PC-3 (cell line): ENCODE data around the gene TREML4. TPM values are rescaled to one million over a fixed set of nuclear protein-coding genes. Genes with fewer than 3 reads are reported as not detected.

ENCODE experiments used
- ATAC-seq: fragments of 200-7000 bp; cut with Tn5 transposase; 2 replicates; pipeline ENCODE4 v1.9.1; 2020; ENCODE audit warnings: mild to moderate bottlenecking, moderate library complexity
- BruUV-seq: library from RNA; stranded (reverse); fragments of 400-500 nt; replicated peaks from 2 replicates; lab custom pipeline; 2021; lab: Mats Ljungman, UMichigan
- CTCF ChIA-PET: fragments of 300-600 bp; sonication (Branson Sonifier 250); formaldehyde crosslinking; loops from one replicate; lab custom pipeline; 2022; ENCODE audit warnings: antibody characterized with exemption; lab: Charles Lee
- POLR2A ChIA-PET: fragments of 300-600 bp; sonication (Branson Sonifier 250); formaldehyde crosslinking; loops from one replicate; lab custom pipeline; 2022; ENCODE audit warnings: antibody characterized with exemption; ENCODE audit not compliant: unreplicated experiment; lab: Charles Lee
- DNase-seq: peaks from one replicate; pipeline ENCODE4 v3.0.0-alpha.2; 2015
- H2AFZ ChIP-seq: fragments of 300-600 bp; sonication (generic); 2 replicates; pipeline ENCODE4 v1.6.0; 2016; ENCODE audit warnings: antibody characterized with exemption, low read length
- H3F3A ChIP-seq: fragments of 300-600 bp; sonication (generic); one replicate; pipeline ENCODE4 v1.6.0; 2017; ENCODE audit warnings: antibody characterized with exemption, low read length, control low read depth, mild to moderate bottlenecking; ENCODE audit not compliant: unreplicated experiment
- H3K27ac ChIP-seq: fragments of 300-600 bp; sonication (generic); 2 replicates; pipeline ENCODE4 v1.5.1; 2016; ENCODE audit warnings: mild to moderate bottlenecking, low read length
- H3K27me3 ChIP-seq: fragments of 300-600 bp; sonication (generic); 2 replicates; pipeline ENCODE4 v1.6.1; 2016; ENCODE audit warnings: low read length, mixed read lengths
- H3K36me3 ChIP-seq: fragments of 300-600 bp; sonication (generic); 2 replicates; pipeline ENCODE4 v1.6.1; 2016; ENCODE audit warnings: low read depth, mixed run types, low read length, mixed read lengths
- H3K4me1 ChIP-seq: fragments of 300-600 bp; sonication (generic); 2 replicates; pipeline ENCODE4 v1.5.1; 2016; ENCODE audit warnings: low read length; ENCODE audit not compliant: insufficient read depth
- H3K4me2 ChIP-seq: fragments of 300-600 bp; sonication (generic); 2 replicates; pipeline ENCODE4 v1.6.0; 2016; ENCODE audit warnings: low read length
- H3K4me3 ChIP-seq: fragments of 300-600 bp; sonication (generic); 2 replicates; pipeline ENCODE4 v1.5.1; 2016; ENCODE audit warnings: mild to moderate bottlenecking, low read length, mixed read lengths
- H3K79me2 ChIP-seq: fragments of 300-600 bp; sonication (generic); 2 replicates; pipeline ENCODE4 v1.6.1; 2017; ENCODE audit warnings: low read length, mixed read lengths
- H3K9ac ChIP-seq: fragments of 300-600 bp; sonication (generic); 2 replicates; pipeline ENCODE4 v1.6.0; 2016; ENCODE audit warnings: mild to moderate bottlenecking, low read length
- H3K9me2 ChIP-seq: fragments of 300-600 bp; sonication (generic); replicated peaks from 2 replicates; pipeline ENCODE4 v1.6.1; 2016; ENCODE audit warnings: mixed run types, low read length, mixed read lengths
- H3K9me3 ChIP-seq: fragments of 300-600 bp; sonication (generic); 2 replicates; pipeline ENCODE4 v1.6.1; 2016; ENCODE audit warnings: low read length, mixed read lengths
- H4K20me1 ChIP-seq: fragments of 300-600 bp; sonication (generic); 2 replicates; pipeline ENCODE4 v1.6.1; 2016; ENCODE audit warnings: low read length, mixed read lengths
- CTCF ChIP-seq: fragments of 300-600 bp; sonication (generic); conservative IDR thresholded peaks from 2 replicates; pipeline ENCODE4 v1.5.1; 2017; ENCODE audit warnings: antibody characterized with exemption, low read depth, mild to moderate bottlenecking, low read length
- EZH2 ChIP-seq: fragments of 300-600 bp; sonication (generic); IDR thresholded peaks from one replicate; pipeline ENCODE4 v1.6.1; 2017; ENCODE audit warnings: antibody characterized with exemption, mild to moderate bottlenecking, low read length; ENCODE audit not compliant: unreplicated experiment
- EZH2phosphoT487 ChIP-seq: fragments of 300-600 bp; sonication (generic); IDR thresholded peaks from 2 replicates; pipeline ENCODE4 v1.6.1; 2018; ENCODE audit warnings: mild to moderate bottlenecking, antibody characterized with exemption, low read length, borderline replicate concordance
- intact Hi-C: fragments of 100-400 bp; cut with micrococcal nuclease; formaldehyde crosslinking; loops from 2 replicates; pipeline ENCODE4 v1.9.0; 2023
- total RNA-seq: library from RNA; depleted of rRNA; stranded (reverse); fragments of >200 nt; gene quantifications from 2 replicates; pipeline ENCODE4 v1.2.3, GENCODE V29; 2014

The TREML4 gene
- total RNA-seq, 1 experiment from 2014 or later = not detected

GRCh38 chr6:41256383-41256782 is 28.2 kb downstream of the TREML4 start:
- Histone ChIP-seq H3K27me3 (peaks cover 8% of the 10 kb centered on the region), H2AFZ (no peak overlapping the region), H3K79me2 (no peaks in the 10 kb centered on the region), H3K9me2 (no peaks in the 10 kb centered on the region), H3K4me1 (peaks cover 19% of the 10 kb centered on the region), H3K4me2 (peak overlapping the region; percentile 35; the same call in 1 of the 2 replicates), H3K9me3 (no peaks in the 10 kb centered on the region), H3K9ac (no peak overlapping the region), H3F3A (no peaks in the 10 kb centered on the region), H4K20me1 (no peaks in the 10 kb centered on the region), H3K36me3 (no peaks in the 10 kb centered on the region), H3K4me3 (no peak overlapping the region), H3K27ac (no peak overlapping the region)
- ChIA-PET CTCF (no interaction called here), POLR2A (no interaction called here)
- no peak for DNase-seq
- no peak for TF ChIP-seq EZH2
- TF ChIP-seq CTCF = no peak
- no peak for TF ChIP-seq EZH2phosphoT487
- no TSS peak for BruUV-seq
- no peak for ATAC-seq
- intact Hi-C loops = no loop called here

- Histone ChIP-seq H3K4me2 (peak overlapping the region; percentile 35; the same call in 1 of the 2 replicates), H3K4me1 (peaks cover 19% of the 10 kb centered on the region), H3K79me2 (no peaks in the 10 kb centered on the region), H3K4me3 (no peak overlapping the region), H4K20me1 (no peaks in the 10 kb centered on the region), H3K9me2 (no peaks in the 10 kb centered on the region), H3K9ac (no peak overlapping the region), H2AFZ (no peak overlapping the region), H3F3A (no peaks in the 10 kb centered on the region), H3K27ac (no peak overlapping the region), H3K9me3 (peaks cover 11% of the 10 kb centered on the region; the same call in 1 of the 2 replicates), H3K36me3 (no peaks in the 10 kb centered on the region), H3K27me3 (peaks cover 5% of the 10 kb centered on the region)
- ATAC-seq = peak; percentile 64
- ChIA-PET POLR2A (interaction anchor here (0.6 to 0.7 kb wide), 3 partner anchors 31 to 943 kb away, joined by 3 to 38 read pairs (median 3); no protein-coding TSS in a partner anchor), CTCF (no interaction called here)
- intact Hi-C loops = no loop called here
- TF ChIP-seq CTCF = no peak
- no peak for TF ChIP-seq EZH2phosphoT487
- no peak for TF ChIP-seq EZH2
- BruUV-seq = no TSS peak
- DNase-seq = peak; percentile 73
These were observed 29.4 kb downstream of the TREML4 start for GRCh38 chr6:41257369-41258195.

DNA sequence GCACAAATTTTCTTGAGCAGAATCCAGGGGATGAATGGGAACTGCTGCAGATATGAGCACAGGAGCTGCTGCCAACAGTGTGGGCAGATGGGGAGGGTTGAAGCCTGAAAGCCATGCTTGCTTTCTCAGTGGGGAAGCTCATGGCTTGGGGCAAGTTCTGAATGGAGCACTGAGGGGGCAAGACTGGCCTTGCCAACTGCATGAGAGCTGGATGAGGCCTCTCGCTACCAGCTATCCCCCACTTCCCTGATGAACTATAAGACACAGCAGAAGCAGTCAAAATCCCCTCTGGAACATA is 30.0 kb downstream of the TREML4 start:
- H3K79me2 ChIP-seq = no peaks in the 10 kb centered on the region
- H2AFZ ChIP-seq = no peak overlapping the region
- H3K9me2 ChIP-seq = no peaks in the 10 kb centered on the region
- no peak overlapping the region for H3K4me3 ChIP-seq
- no TSS peak for BruUV-seq
- ATAC-seq (no peak), DNase-seq (no peak)
- intact Hi-C loops = no loop called here
- TF ChIP-seq CTCF (no peak), EZH2 (no peak), EZH2phosphoT487 (no peak)
- H3F3A ChIP-seq = no peaks in the 10 kb centered on the region
- H3K4me2 ChIP-seq = no peak overlapping the region
- H3K36me3 ChIP-seq = no peaks in the 10 kb centered on the region
- peaks cover 12% of the 10 kb centered on the region; the same call in 1 of the 2 replicates for H3K9me3 ChIP-seq
- H3K9ac ChIP-seq = no peak overlapping the region
- CTCF ChIA-PET = no interaction called here
- POLR2A ChIA-PET = interaction anchor here (0.6 kb wide), 2 partner anchors 30 to 230 kb away, joined by 3 read pairs; no protein-coding TSS in a partner anchor
- no peaks in the 10 kb centered on the region for H4K20me1 ChIP-seq
- H3K27me3 ChIP-seq = peaks cover 2% of the 10 kb centered on the region; the same call in 1 of the 2 replicates
- H3K27ac ChIP-seq = no peak overlapping the region
- peaks cover 19% of the 10 kb centered on the region for H3K4me1 ChIP-seq
